GM23338 (cell line): ENCODE results near the gene CLEC4G. TPM values are rescaled to one million over a fixed set of nuclear protein-coding genes. Genes with fewer than 3 reads are reported as not detected.

Source experiments
- ATAC-seq: fragments of 200-7000 bp; cut with Tn5 transposase; 3 replicates; pipeline ENCODE4 v1.9.1; 2020
- DNase-seq: peaks from one replicate; pipeline ENCODE4 v3.0.0-alpha.2; 2015; ENCODE audit warnings: low spot score
- H2AFZ ChIP-seq: fragments of 200-600 bp; sonication (generic); 2 replicates; pipeline ENCODE4 v1.8.0; 2016; ENCODE audit warnings: antibody characterized with exemption, mild to moderate bottlenecking, moderate library complexity
- H3F3A ChIP-seq: fragments of 200-600 bp; sonication (generic); replicated peaks from 2 replicates; pipeline ENCODE4 v1.8.0; 2017; ENCODE audit warnings: antibody characterized with exemption, mixed run types, low read depth
- H3K27ac ChIP-seq: fragments of 200-600 bp; sonication (generic); 2 replicates; pipeline ENCODE4 v1.6.1; 2016; ENCODE audit warnings: low read depth
- H3K27me3 ChIP-seq: fragments of 200-600 bp; sonication (generic); 2 replicates; pipeline ENCODE4 v1.8.0; 2016; ENCODE audit warnings: mild to moderate bottlenecking, mixed run types, moderate library complexity; ENCODE audit not compliant: insufficient read depth
- H3K36me3 ChIP-seq: fragments of 200-600 bp; sonication (generic); 2 replicates; pipeline ENCODE4 v1.8.0; 2016; ENCODE audit warnings: mild to moderate bottlenecking; ENCODE audit not compliant: insufficient read depth
- H3K4me1 ChIP-seq: fragments of 200-600 bp; sonication (generic); 2 replicates; pipeline ENCODE4 v1.8.0; 2016; ENCODE audit warnings: mild to moderate bottlenecking, moderate library complexity; ENCODE audit not compliant: insufficient read depth
- H3K4me2 ChIP-seq: fragments of 200-600 bp; sonication (generic); 2 replicates; pipeline ENCODE4 v1.7.1; 2017; ENCODE audit warnings: mixed run types
- H3K4me3 ChIP-seq: fragments of 200-600 bp; sonication (generic); 2 replicates; pipeline ENCODE4 v1.6.1; 2016; ENCODE audit warnings: mixed run types
- H3K79me2 ChIP-seq: fragments of 200-600 bp; sonication (generic); replicated peaks from 2 replicates; pipeline ENCODE4 v1.8.0; 2017; ENCODE audit warnings: mild to moderate bottlenecking; ENCODE audit not compliant: insufficient read depth
- H3K9me2 ChIP-seq: fragments of 200-600 bp; sonication (generic); 2 replicates; pipeline ENCODE4 v1.8.0; 2017; ENCODE audit not compliant: insufficient read depth
- H4K20me1 ChIP-seq: fragments of 200-600 bp; sonication (generic); replicated peaks from 2 replicates; pipeline ENCODE4 v1.8.0; 2017; ENCODE audit warnings: mild to moderate bottlenecking; ENCODE audit not compliant: insufficient read depth
- H3K27ac Mint-ChIP-seq: 2 replicates; pipeline ENCODE4 v1.8.0; 2020; ENCODE audit warnings: inconsistent platforms, mild to moderate bottlenecking, moderate library complexity, mixed read lengths
- H3K27me3 Mint-ChIP-seq: 3 replicates; pipeline ENCODE4 v1.8.0; 2022; ENCODE audit warnings: low read depth, mild to moderate bottlenecking, moderate library complexity, mixed read lengths, inconsistent platforms; ENCODE audit not compliant: insufficient read depth, poor library complexity
- H3K36me3 Mint-ChIP-seq: 3 replicates; pipeline ENCODE4 v1.8.0; 2021; ENCODE audit warnings: low read depth, mild to moderate bottlenecking, inconsistent platforms, moderate library complexity, mixed read lengths
- H3K4me1 Mint-ChIP-seq: 3 replicates; pipeline ENCODE4 v1.8.0; 2020; ENCODE audit warnings: mild to moderate bottlenecking, inconsistent platforms, mixed read lengths
- H3K4me3 Mint-ChIP-seq: 3 replicates; pipeline ENCODE4 v1.8.0; 2021; ENCODE audit warnings: moderate library complexity, mild to moderate bottlenecking, inconsistent platforms, mixed read lengths
- H3K9me3 Mint-ChIP-seq: 3 replicates; pipeline ENCODE4 v1.8.0; 2020; ENCODE audit warnings: moderate library complexity, mild to moderate bottlenecking, inconsistent platforms, mixed read lengths
- CREB1 ChIP-seq: fragments of 250-450 bp; sonication (Bioruptor Pico); IDR thresholded peaks from 2 replicates; pipeline ENCODE4 v1.5.0; 2020; ENCODE audit warnings: low read depth, mild to moderate bottlenecking, moderate library complexity
- CTCF ChIP-seq, 2 experiments: fragments of 200-600 bp in 1 of 2; sonication (generic) in 1 of 2; conservative IDR thresholded peaks; 2 replicates each; pipeline versions ENCODE4 v1.5.1 to v1.6.1; 2016 to 2017; ENCODE audit warnings: antibody characterized with exemption in 2 of 2, low read depth in 2 of 2, mild to moderate bottlenecking in 2 of 2, moderate library complexity in 1 of 2
- ETS1 ChIP-seq: IDR thresholded peaks from 2 replicates; pipeline ENCODE4 v1.6.1; 2016; ENCODE audit warnings: antibody characterized with exemption
- EZH2 ChIP-seq: fragments of 200-600 bp; sonication (generic); IDR thresholded peaks from one replicate; pipeline ENCODE4 v1.8.0; 2017; ENCODE audit warnings: antibody characterized with exemption, mild to moderate bottlenecking, low read depth; ENCODE audit not compliant: unreplicated experiment
- EZH2phosphoT487 ChIP-seq: fragments of 200-600 bp; sonication (generic); IDR thresholded peaks from one replicate; pipeline ENCODE4 v1.8.1; 2018; ENCODE audit warnings: antibody characterized with exemption; ENCODE audit not compliant: unreplicated experiment
- JUNB ChIP-seq: IDR thresholded peaks from one replicate; pipeline ENCODE4 v1.6.1; 2016; ENCODE audit warnings: antibody characterized with exemption; ENCODE audit not compliant: unreplicated experiment
- NANOG ChIP-seq: IDR thresholded peaks from 2 replicates; pipeline ENCODE4 v1.6.1; 2016; ENCODE audit warnings: antibody characterized with exemption, borderline replicate concordance
- POLR2AphosphoS5 ChIP-seq: IDR thresholded peaks from 2 replicates; pipeline ENCODE4 v1.6.1; 2016; ENCODE audit warnings: antibody characterized with exemption, low read depth
- REST ChIP-seq: IDR thresholded peaks from one replicate; pipeline ENCODE4 v1.6.1; 2018; ENCODE audit warnings: antibody characterized with exemption; ENCODE audit not compliant: unreplicated experiment
- STAT1 ChIP-seq: IDR thresholded peaks from one replicate; pipeline ENCODE4 v1.6.1; 2016; ENCODE audit warnings: antibody characterized with exemption; ENCODE audit not compliant: unreplicated experiment
- ZNF114 ChIP-seq: fragments of 250-450 bp; sonication (Bioruptor Pico); IDR thresholded peaks from 2 replicates; pipeline ENCODE4 v1.5.0; 2020; ENCODE audit warnings: mild to moderate bottlenecking, moderate library complexity
- ZNF331 ChIP-seq: fragments of 250-450 bp; sonication (Bioruptor Pico); IDR thresholded peaks from 2 replicates; pipeline ENCODE4 v1.5.0; 2020; ENCODE audit warnings: low read depth, mild to moderate bottlenecking, moderate library complexity
- polyA plus RNA-seq: library from polyadenylated mRNA; unstranded; fragments of >200 nt; fragmentation: Nextera tagmentation; extraction: Ambion mirVana; gene quantifications from 2 replicates; pipeline ENCODE4 v1.2.1, GENCODE V29; 2016
- total RNA-seq: library from RNA; depleted of rRNA; stranded (reverse); fragments of >200 nt; shearing (Covaris generic); gene quantifications from 2 replicates; pipeline ENCODE4 v1.2.3, GENCODE V29; 2014
- TF ChIP-seq, protein P1 (sequence below): fragments of 250-450 bp; sonication (Bioruptor Pico); IDR thresholded peaks from 2 replicates; pipeline ENCODE4 v1.5.0; 2020; ENCODE audit warnings: mild to moderate bottlenecking, moderate library complexity

Gene CLEC4G
- total and polyA plus RNA-seq, 2 experiments from 2014 or later: 0.52 to 0.65 TPM

DNA sequence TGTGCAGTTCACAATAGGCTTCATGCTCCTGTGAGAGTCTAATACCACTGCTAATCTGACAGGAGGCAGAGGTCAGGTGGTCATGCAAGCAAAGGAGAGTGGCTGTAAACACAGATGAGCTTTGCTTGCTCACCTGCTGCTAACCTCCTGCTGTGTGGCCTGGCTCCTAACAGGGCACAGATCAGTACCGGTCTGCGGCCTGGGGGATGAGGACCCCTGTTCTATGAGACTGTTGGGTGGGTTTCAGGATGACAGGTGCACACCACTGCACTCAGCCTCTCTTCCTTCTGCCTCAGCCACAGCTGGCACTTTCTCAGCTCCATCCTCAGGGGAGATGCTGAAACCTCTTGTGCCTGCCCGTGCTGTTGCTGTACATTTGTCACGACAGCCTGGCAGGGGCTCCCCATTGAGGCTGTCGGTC lies 9.7 kb downstream of the CLEC4G start:
- H3K4me1 Mint-ChIP-seq: no peaks in the 10 kb centered on the region
- H3K27ac Mint-ChIP-seq: no peak overlapping the region
- peaks cover 2% of the 10 kb centered on the region; the same call in 1 of the 3 replicates for H3K9me3 Mint-ChIP-seq
- ATAC-seq (no peak), DNase-seq (no peak)
- no peak overlapping the region for H2AFZ ChIP-seq
- no peak overlapping the region for H3K4me3 ChIP-seq
- H3K4me3 Mint-ChIP-seq: no peak overlapping the region
- peaks cover 5% of the 10 kb centered on the region for H3K27me3 Mint-ChIP-seq
- no peaks in the 10 kb centered on the region for H4K20me1 ChIP-seq
- no peaks in the 10 kb centered on the region for H3K4me1 ChIP-seq
- no peaks in the 10 kb centered on the region for H3K79me2 ChIP-seq
- H3K9me2 ChIP-seq: no peaks in the 10 kb centered on the region
- H3K27ac ChIP-seq: no peak overlapping the region
- no peaks in the 10 kb centered on the region for H3K36me3 Mint-ChIP-seq
- H3F3A ChIP-seq: no peaks in the 10 kb centered on the region
- no peaks in the 10 kb centered on the region for H3K36me3 ChIP-seq
- H3K4me2 ChIP-seq: no peak overlapping the region
- no peak for TF ChIP-seq CREB1 (CRISPR knock-in tag)
- no peak for TF ChIP-seq ZNF114 (CRISPR knock-in tag)
- TF ChIP-seq JUNB: no peak
- TF ChIP-seq STAT1: no peak
- no peak for TF ChIP-seq EZH2phosphoT487
- no peak for TF ChIP-seq CTCF (conservative IDR thresholded peaks at IDR 0.05; ENCODE audit: low read depth in 2 of 2)
- TF ChIP-seq, protein P1, sequence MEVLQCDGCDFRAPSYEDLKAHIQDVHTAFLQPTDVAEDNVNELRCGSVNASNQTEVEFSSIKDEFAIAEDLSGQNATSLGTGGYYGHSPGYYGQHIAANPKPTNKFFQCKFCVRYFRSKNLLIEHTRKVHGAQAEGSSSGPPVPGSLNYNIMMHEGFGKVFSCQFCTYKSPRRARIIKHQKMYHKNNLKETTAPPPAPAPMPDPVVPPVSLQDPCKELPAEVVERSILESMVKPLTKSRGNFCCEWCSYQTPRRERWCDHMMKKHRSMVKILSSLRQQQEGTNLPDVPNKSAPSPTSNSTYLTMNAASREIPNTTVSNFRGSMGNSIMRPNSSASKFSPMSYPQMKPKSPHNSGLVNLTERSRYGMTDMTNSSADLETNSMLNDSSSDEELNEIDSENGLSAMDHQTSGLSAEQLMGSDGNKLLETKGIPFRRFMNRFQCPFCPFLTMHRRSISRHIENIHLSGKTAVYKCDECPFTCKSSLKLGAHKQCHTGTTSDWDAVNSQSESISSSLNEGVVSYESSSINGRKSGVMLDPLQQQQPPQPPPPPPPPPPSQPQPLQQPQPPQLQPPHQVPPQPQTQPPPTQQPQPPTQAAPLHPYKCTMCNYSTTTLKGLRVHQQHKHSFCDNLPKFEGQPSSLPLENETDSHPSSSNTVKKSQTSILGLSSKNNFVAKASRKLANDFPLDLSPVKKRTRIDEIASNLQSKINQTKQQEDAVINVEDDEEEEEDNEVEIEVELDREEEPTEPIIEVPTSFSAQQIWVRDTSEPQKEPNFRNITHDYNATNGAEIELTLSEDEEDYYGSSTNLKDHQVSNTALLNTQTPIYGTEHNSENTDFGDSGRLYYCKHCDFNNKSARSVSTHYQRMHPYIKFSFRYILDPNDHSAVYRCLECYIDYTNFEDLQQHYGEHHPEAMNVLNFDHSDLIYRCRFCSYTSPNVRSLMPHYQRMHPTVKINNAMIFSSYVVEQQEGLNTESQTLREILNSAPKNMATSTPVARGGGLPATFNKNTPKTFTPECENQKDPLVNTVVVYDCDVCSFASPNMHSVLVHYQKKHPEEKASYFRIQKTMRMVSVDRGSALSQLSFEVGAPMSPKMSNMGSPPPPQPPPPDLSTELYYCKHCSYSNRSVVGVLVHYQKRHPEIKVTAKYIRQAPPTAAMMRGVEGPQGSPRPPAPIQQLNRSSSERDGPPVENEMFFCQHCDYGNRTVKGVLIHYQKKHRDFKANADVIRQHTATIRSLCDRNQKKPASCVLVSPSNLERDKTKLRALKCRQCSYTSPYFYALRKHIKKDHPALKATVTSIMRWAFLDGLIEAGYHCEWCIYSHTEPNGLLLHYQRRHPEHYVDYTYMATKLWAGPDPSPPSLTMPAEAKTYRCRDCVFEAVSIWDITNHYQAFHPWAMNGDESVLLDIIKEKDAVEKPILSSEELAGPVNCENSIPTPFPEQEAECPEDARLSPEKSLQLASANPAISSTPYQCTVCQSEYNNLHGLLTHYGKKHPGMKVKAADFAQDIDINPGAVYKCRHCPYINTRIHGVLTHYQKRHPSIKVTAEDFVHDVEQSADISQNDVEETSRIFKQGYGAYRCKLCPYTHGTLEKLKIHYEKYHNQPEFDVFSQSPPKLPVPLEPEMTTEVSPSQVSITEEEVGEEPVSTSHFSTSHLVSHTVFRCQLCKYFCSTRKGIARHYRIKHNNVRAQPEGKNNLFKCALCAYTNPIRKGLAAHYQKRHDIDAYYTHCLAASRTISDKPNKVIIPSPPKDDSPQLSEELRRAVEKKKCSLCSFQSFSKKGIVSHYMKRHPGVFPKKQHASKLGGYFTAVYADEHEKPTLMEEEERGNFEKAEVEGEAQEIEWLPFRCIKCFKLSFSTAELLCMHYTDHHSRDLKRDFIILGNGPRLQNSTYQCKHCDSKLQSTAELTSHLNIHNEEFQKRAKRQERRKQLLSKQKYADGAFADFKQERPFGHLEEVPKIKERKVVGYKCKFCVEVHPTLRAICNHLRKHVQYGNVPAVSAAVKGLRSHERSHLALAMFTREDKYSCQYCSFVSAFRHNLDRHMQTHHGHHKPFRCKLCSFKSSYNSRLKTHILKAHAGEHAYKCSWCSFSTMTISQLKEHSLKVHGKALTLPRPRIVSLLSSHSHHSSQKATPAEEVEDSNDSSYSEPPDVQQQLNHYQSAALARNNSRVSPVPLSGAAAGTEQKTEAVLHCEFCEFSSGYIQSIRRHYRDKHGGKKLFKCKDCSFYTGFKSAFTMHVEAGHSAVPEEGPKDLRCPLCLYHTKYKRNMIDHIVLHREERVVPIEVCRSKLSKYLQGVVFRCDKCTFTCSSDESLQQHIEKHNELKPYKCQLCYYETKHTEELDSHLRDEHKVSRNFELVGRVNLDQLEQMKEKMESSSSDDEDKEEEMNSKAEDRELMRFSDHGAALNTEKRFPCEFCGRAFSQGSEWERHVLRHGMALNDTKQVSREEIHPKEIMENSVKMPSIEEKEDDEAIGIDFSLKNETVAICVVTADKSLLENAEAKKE (CRISPR knock-in tag): no peak
- TF ChIP-seq NANOG: no peak
- TF ChIP-seq POLR2AphosphoS5: no peak
- TF ChIP-seq REST: no peak
- TF ChIP-seq EZH2: no peak
- no peak for TF ChIP-seq ETS1
- TF ChIP-seq ZNF331: no peak
- peaks cover 3% of the 10 kb centered on the region; the same call in 1 of the 2 replicates for H3K27me3 ChIP-seq
